ENCODE data around the gene LRRC10. TPM values are rescaled to one million over a fixed set of nuclear protein-coding genes. Genes with fewer than 3 reads are reported as not detected.

LRRC10 gene
- polyA plus RNA-seq, 3 donors = not detected

- DNase-seq (ENCODE audit: extremely low read depth in 1 of 11, low read depth in 9 of 11, low spot score in 4 of 11) = no peak
Measured at GRCh38 chr12:69580074-69580473, 30.6 kb downstream of the LRRC10 start.

GRCh38 chr12:69579029-69579428 lies 31.7 kb downstream of the LRRC10 start:
- no peak for DNase-seq (ENCODE audit: extremely low read depth in 1 of 11, low read depth in 9 of 11, low spot score in 4 of 11)

- no peak for DNase-seq (ENCODE audit: extremely low read depth in 1 of 11, low read depth in 9 of 11, low spot score in 4 of 11)
Measured at GRCh38 chr12:69578283-69578682, 32.4 kb downstream of the LRRC10 start.

GRCh38 chr12:69575346-69575745 lies 35.4 kb downstream of the LRRC10 start:
- DNase-seq (ENCODE audit: extremely low read depth in 1 of 11, low read depth in 9 of 11, low spot score in 4 of 11) = no peak

GRCh38 chr12:69570545-69571399 lies 39.9 kb downstream of the LRRC10 start:
- peak in 9 of 11 donors; percentile 31 to 60 (median 41) for DNase-seq (ENCODE audit: extremely low read depth in 1 of 11, low read depth in 9 of 11, low spot score in 4 of 11)

- no peak for DNase-seq (ENCODE audit: extremely low read depth in 1 of 11, low read depth in 9 of 11, low spot score in 4 of 11)
Measured at GRCh38 chr12:69570000-69570516, 40.6 kb downstream of the LRRC10 start.

GRCh38 chr12:69569236-69569635 lies 41.5 kb downstream of the LRRC10 start:
- no peak for DNase-seq (ENCODE audit: extremely low read depth in 1 of 11, low read depth in 9 of 11, low spot score in 4 of 11)

GRCh38 chr12:69566603-69567002 lies 44.1 kb downstream of the LRRC10 start:
- DNase-seq (ENCODE audit: extremely low read depth in 1 of 11, low read depth in 9 of 11, low spot score in 4 of 11) = no peak

GRCh38 chr12:69563166-69563762 lies 47.4 kb downstream of the LRRC10 start:
- DNase-seq (ENCODE audit: extremely low read depth in 1 of 11, low read depth in 9 of 11, low spot score in 4 of 11) = no peak

Other genes starting within 250 kb of the LRRC10 start
- 10 to 100 TPM; 38.9 to 47.2 (median 41.1) TPM for gene FRS2, start 140.5 kb downstream of the LRRC10 start, polyA plus RNA-seq (ENCODE audit: insufficient read length in 3 of 3)
- gene CCT2, start 25.4 kb downstream of the LRRC10 start, polyA plus RNA-seq (ENCODE audit: insufficient read length in 3 of 3) = 100 to 1,000 TPM; 238 to 277 (median 251) TPM
- gene BEST3, start 88.4 kb upstream of the LRRC10 start, polyA plus RNA-seq (ENCODE audit: insufficient read length in 3 of 3) = under 1 TPM; 0.20 to 0.36 (median 0.30) TPM
- gene RAB3IP, start 128.0 kb upstream of the LRRC10 start, polyA plus RNA-seq (ENCODE audit: insufficient read length in 3 of 3) = 10 to 100 TPM; 58.6 to 89.6 (median 66.4) TPM
- 1 to 10 TPM; 1.6 to 4.9 (median 3.2) TPM for gene MYRFL, start 214.3 kb upstream of the LRRC10 start, polyA plus RNA-seq (ENCODE audit: insufficient read length in 3 of 3)

Data from renal cortex interstitium (tissue), 11 donors.